GM10266 (cell line): ENCODE measurements around the gene CIB4.

ENCODE experiments used
- DNase-seq: peaks from one replicate; pipeline ENCODE4 v3.0.0; 2012; ENCODE audit errors: extremely low spot score
- TF ChIP-seq, protein P1 (sequence below): IDR thresholded peaks from 2 replicates; pipeline ENCODE4 v1.5.1; 2012; ENCODE audit warnings: mild to moderate bottlenecking, low read depth; ENCODE audit not compliant: control insufficient read depth, insufficient read depth; ENCODE audit errors: missing control alignments

The CIB4 gene

DNA sequence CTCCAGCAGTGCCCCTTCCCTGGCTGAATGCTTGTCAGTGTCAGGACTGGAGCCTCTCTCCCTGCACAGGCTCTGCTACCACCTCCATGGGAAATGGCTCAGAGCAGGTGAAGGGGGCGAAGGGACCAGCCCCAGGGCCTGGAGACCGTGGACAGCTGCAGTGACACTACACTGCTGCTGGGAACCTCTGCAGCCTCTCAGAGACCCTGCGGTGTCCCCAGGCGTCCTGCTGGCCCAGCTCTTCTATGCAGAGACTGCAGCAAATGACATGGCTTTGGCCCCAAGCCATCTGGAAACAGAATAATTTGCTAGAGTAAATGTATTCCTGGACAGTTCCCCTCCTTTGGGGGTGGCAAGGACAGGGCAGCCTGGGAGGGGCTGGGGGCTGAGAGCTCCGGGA, 53.2 kb downstream of the CIB4 start:
- TF ChIP-seq, protein P1, sequence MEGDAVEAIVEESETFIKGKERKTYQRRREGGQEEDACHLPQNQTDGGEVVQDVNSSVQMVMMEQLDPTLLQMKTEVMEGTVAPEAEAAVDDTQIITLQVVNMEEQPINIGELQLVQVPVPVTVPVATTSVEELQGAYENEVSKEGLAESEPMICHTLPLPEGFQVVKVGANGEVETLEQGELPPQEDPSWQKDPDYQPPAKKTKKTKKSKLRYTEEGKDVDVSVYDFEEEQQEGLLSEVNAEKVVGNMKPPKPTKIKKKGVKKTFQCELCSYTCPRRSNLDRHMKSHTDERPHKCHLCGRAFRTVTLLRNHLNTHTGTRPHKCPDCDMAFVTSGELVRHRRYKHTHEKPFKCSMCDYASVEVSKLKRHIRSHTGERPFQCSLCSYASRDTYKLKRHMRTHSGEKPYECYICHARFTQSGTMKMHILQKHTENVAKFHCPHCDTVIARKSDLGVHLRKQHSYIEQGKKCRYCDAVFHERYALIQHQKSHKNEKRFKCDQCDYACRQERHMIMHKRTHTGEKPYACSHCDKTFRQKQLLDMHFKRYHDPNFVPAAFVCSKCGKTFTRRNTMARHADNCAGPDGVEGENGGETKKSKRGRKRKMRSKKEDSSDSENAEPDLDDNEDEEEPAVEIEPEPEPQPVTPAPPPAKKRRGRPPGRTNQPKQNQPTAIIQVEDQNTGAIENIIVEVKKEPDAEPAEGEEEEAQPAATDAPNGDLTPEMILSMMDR, result no peak
- no peak for DNase-seq

DNA sequence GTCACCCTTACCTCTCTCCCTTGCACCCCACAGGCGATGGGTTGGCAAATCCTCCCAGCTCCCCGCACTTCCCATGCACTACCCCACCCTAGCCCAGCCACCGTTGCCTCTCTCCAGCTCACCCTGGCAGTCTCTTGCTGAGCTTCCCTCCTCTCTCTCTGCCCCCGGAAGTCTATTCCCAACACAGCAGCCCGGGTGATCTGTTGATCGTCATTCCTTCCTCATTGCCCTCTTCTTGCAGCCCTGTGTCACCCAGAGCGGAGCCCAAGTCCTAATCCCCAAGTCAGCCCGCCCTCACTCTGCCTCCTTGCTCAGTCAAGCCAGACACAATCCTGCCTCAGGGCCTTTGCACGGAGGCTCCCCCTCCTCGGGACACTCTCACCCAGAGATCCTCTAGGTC, 55.2 kb downstream of the CIB4 start:
- DNase-seq, result no peak
- TF ChIP-seq, protein P1, result no peak

DNA sequence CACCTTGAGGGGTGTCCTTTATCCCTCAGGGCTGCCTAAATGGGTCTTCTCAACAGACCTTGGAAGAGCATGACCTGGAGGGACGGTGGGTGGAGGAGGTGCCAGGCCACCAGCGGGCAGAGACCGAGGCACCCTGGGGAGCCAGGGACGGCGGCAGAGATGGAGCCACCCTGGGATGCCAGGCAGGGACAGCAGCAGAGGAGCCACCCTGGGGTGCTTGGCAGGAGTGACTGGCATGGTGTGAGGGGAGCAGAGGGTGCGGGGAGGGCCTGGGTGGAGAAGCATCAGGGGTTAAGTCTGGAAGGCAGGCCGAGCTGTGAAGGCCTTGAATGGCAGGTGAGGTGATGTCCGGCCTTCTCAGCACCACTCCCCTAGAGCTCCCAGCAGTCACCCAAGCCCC, 56.1 kb downstream of the CIB4 start:
- TF ChIP-seq, protein P1, result no peak
- DNase-seq, result no peak

DNA sequence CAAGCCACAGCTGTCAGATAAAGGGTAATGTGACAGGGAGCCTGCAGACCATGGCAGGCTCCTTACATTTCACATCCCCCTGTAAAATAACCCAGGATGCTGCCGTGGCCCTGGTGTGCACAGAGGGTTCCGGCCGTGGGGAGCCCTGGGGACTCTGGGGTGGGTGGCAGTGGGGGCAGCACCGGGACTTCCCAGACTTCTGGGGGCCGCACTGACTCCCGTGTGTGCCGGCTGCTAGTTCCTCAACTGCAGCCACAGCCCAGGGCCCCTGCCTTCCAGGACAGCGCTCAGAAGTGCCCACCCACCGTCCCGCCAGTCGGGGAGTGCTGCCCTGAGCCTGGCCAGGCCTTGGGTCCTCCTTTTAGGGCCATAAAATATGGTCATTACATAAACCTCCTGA, 56.5 kb downstream of the CIB4 start:
- no peak for DNase-seq
- TF ChIP-seq, protein P1, result no peak

DNA sequence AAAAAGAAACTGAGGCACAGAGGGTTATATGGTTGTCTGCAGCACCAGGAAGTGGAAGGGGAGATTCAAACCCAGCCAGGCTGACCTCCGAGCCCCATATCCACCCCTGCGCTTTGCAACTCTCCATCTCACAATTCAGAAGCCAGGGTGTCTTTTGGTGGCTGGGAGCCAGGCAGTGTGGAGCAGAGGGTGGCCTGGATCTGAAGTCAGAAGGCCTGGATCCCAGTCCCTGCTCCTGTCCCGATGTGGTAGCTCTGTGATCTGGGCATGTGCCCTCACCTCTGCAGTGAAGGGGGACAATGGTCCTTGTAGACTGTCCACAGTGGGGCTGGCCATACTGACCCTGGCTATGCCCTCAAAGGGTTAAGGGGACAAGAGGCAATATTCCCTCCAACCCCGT, 57.0 kb downstream of the CIB4 start:
- no peak for DNase-seq
- TF ChIP-seq, protein P1, result no peak

DNA sequence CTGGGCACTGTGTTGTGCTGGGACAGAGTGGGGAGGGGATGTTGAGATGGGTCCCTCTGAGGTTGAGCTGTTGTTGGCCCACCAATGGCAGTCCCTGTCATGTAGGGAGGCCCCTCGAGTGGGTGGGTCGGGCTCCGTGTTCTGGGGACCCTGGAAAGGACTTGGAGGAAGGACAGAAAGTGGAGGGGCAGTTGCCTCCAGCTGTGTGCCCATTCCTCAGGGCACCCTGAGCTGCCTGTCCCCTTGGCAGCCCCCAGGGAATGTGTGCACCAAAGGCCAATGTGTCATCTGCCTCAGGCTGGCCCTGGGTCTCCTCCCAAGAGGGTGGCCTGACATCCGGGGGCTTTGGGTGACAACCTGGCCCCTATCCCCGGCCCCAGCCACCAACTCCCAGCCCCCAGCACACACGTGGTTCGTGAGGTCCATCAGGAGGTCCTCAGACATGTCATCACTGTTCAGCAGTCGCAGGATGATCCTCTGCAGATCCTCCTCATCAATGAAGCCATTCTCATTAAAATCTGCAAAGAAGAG, 57.7 kb downstream of the CIB4 start:
- no peak for DNase-seq
- TF ChIP-seq, protein P1, result no peak

DNA sequence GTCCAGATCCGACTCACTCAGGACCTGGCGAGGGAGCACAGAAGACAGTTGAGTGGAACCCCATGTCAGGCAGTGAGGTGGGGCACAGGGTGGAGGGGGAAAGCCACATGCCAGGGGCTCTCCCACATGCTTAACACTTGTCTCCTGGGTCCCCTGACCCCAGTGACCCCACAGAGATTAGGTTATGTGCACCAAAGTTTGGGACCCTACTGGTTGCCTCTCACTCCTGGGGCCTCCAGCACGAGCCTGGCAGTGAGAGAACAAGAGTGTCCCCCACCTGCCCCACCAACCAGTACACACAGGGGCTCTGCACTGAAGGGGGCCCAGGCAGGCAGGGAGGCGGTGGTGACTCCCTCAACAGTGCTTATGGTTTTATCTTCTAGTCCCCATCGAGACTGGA, 58.3 kb downstream of the CIB4 start:
- DNase-seq, result no peak
- TF ChIP-seq, protein P1, result no peak
